Keratinocyte (primary cell): ENCODE results near the gene SMYD3. TPM values are rescaled to one million over a fixed set of nuclear protein-coding genes. Genes with fewer than 3 reads are reported as not detected.

ENCODE experiments used
- DNase-seq: peaks from one replicate; pipeline ENCODE4 v3.0.0-alpha.2; 2011; ENCODE audit warnings: low read depth, missing footprints, low spot score
- FAIRE-seq: peaks from 2 replicates; lab custom pipeline; 2011; peaks lifted over from hg19 to GRCh38; lab: Jason Lieb, UNC
- H2AFZ ChIP-seq: 2 replicates; pipeline ENCODE4 v1.6.0; 2012; ENCODE audit warnings: low read length, control low read depth, inconsistent platforms; ENCODE audit not compliant: control insufficient read depth
- H3K27ac ChIP-seq: 2 replicates; pipeline ENCODE4 v1.5.1; 2011; ENCODE audit warnings: low read length; ENCODE audit not compliant: control insufficient read depth, insufficient read depth
- H3K27me3 ChIP-seq: 3 replicates; pipeline ENCODE4 v1.6.0; 2011; ENCODE audit warnings: low read length; ENCODE audit not compliant: control insufficient read depth, insufficient read depth; ENCODE audit errors: extremely low read depth
- H3K36me3 ChIP-seq, 2 experiments: 2 replicates in 1 of 2; 3 replicates in 1 of 2; pipeline ENCODE4 v1.5.1; 2011; ENCODE audit warnings: low read length in 2 of 2, mild to moderate bottlenecking in 1 of 2; ENCODE audit not compliant: control insufficient read depth in 2 of 2, insufficient read depth in 2 of 2; ENCODE audit errors: extremely low read depth in 1 of 2
- H3K4me1 ChIP-seq: 3 replicates; pipeline ENCODE4 v1.5.1; 2011; ENCODE audit warnings: low read length; ENCODE audit not compliant: control insufficient read depth, insufficient read depth; ENCODE audit errors: extremely low read depth
- H3K4me2 ChIP-seq: 3 replicates; pipeline ENCODE4 v1.6.0; 2011; ENCODE audit warnings: low read depth, low read length; ENCODE audit not compliant: control insufficient read depth, insufficient read depth; ENCODE audit errors: extremely low read depth
- H3K4me3 ChIP-seq, 3 experiments: fragments of 200-600 bp in 1 of 3; sonication (generic) in 1 of 3; 2 replicates in 2 of 3; 3 replicates in 1 of 3; pipeline ENCODE4 v1.5.1; 2011 to 2016; ENCODE audit warnings: low read length in 3 of 3, mild to moderate bottlenecking in 3 of 3, control low read depth in 2 of 3, inconsistent platforms in 1 of 3, low read depth in 1 of 3, mixed read lengths in 1 of 3, mixed run types in 1 of 3, moderate library complexity in 1 of 3; ENCODE audit not compliant: control insufficient read depth in 2 of 3, insufficient read depth in 2 of 3; ENCODE audit errors: extremely low read depth in 1 of 3
- H3K79me2 ChIP-seq: 2 replicates; pipeline ENCODE4 v1.6.0; 2012; ENCODE audit warnings: low read length; ENCODE audit not compliant: control insufficient read depth, insufficient read depth
- H3K9ac ChIP-seq: 3 replicates; pipeline ENCODE4 v1.6.0; 2011; ENCODE audit warnings: low read length; ENCODE audit not compliant: control insufficient read depth, insufficient read depth; ENCODE audit errors: extremely low read depth
- H3K9me1 ChIP-seq: 3 replicates; pipeline ENCODE4 v1.6.0; 2011; ENCODE audit warnings: low read length; ENCODE audit not compliant: control insufficient read depth, insufficient read depth; ENCODE audit errors: extremely low read depth
- H3K9me3 ChIP-seq: 2 replicates; pipeline ENCODE4 v1.5.1; 2012; ENCODE audit warnings: low read depth, low read length; ENCODE audit not compliant: control insufficient read depth
- H4K20me1 ChIP-seq: 3 replicates; pipeline ENCODE4 v1.6.0; 2011; ENCODE audit warnings: low read length; ENCODE audit not compliant: control insufficient read depth, insufficient read depth; ENCODE audit errors: extremely low read depth
- EZH2 ChIP-seq: IDR thresholded peaks from one replicate; pipeline ENCODE4 v1.6.1; 2012; ENCODE audit warnings: inconsistent platforms, mild to moderate bottlenecking, low read length, moderate library complexity
- dilution Hi-C: fragments of 300-500 bp; cut with MboI; formaldehyde crosslinking; loops from one replicate; pipeline ENCODE4 v1.7.0; 2020; ENCODE audit warnings: low sequenced_read_pairs; ENCODE audit not compliant: extremely low pct_ligation_motif_present
- polyA plus RNA-seq, 5 experiments: library from polyadenylated mRNA; depleted of rRNA in 3 of 5; stranded (reverse) in 3 of 5; stranded (forward) in 1 of 5; unstranded in 1 of 5; fragments of >200 nt; gene quantifications; 1 replicate in 1 of 5; 2 replicates in 3 of 5; 3 replicates in 1 of 5; pipeline versions ENCODE4 v1.2.1 to v1.2.3, GENCODE V29; 2011 to 2012; ENCODE audit warnings: missing spikeins in 2 of 5, low read depth in 1 of 5, low replicate concordance in 1 of 5
- TF ChIP-seq, protein P1 (sequence below), 3 experiments: IDR thresholded peaks in 1 of 3; conservative IDR thresholded peaks in 1 of 3; optimal IDR thresholded peaks in 1 of 3; 2 replicates in 2 of 3; 3 replicates in 1 of 3; pipeline versions ENCODE3 to v1.5.1; 2011; ENCODE audit warnings: low read length in 3 of 3, mild to moderate bottlenecking in 3 of 3, moderate library complexity in 2 of 3, control low read depth in 1 of 3, inconsistent platforms in 1 of 3; ENCODE audit not compliant: insufficient read depth in 2 of 3; ENCODE audit errors: extremely low read depth in 1 of 3

Gene SMYD3
- polyA plus RNA-seq, 1 donor (not counting 4 experiments of a cell fraction or from before 2014, with no cell fraction given): 31.0 TPM

DNA sequence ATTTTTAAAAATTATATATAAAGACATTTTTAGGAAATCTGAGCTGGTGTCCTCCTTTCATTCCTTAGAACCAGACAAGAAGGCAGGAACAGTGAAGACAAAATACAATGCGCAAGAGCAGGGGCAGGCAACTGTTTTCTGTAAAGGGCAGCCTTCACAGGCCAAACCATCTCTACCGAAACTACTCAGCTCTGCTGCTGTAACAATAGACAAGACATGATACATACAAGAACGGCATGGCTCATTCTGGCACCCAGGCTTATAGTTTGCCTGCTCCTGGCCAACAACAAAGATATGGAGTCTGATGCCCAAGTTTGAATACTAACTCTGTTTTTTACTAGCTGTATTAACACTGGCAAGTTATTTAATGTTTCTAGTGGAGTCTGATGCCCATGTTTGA lies 232.0 kb downstream of the SMYD3 start:
- Histone ChIP-seq H3K4me2 (no peak overlapping the region), H3K36me3 (no peaks in the 10 kb centered on the region), H3K4me1 (no peaks in the 10 kb centered on the region), H3K9me1 (no peaks in the 10 kb centered on the region), H3K4me3 (no peak overlapping the region), H3K9ac (no peak overlapping the region), H4K20me1 (no peaks in the 10 kb centered on the region), H2AFZ (no peak overlapping the region), H3K27me3 (no peaks in the 10 kb centered on the region), H3K27ac (no peak overlapping the region), H3K9me3 (no peaks in the 10 kb centered on the region), H3K79me2 (no peaks in the 10 kb centered on the region)
- TF ChIP-seq EZH2: no peak
- TF ChIP-seq, protein P1, sequence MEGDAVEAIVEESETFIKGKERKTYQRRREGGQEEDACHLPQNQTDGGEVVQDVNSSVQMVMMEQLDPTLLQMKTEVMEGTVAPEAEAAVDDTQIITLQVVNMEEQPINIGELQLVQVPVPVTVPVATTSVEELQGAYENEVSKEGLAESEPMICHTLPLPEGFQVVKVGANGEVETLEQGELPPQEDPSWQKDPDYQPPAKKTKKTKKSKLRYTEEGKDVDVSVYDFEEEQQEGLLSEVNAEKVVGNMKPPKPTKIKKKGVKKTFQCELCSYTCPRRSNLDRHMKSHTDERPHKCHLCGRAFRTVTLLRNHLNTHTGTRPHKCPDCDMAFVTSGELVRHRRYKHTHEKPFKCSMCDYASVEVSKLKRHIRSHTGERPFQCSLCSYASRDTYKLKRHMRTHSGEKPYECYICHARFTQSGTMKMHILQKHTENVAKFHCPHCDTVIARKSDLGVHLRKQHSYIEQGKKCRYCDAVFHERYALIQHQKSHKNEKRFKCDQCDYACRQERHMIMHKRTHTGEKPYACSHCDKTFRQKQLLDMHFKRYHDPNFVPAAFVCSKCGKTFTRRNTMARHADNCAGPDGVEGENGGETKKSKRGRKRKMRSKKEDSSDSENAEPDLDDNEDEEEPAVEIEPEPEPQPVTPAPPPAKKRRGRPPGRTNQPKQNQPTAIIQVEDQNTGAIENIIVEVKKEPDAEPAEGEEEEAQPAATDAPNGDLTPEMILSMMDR (optimal IDR thresholded peaks at IDR 0.05 in 1 of 3, IDR thresholded peaks at IDR 0.05 in 1 of 3, conservative IDR thresholded peaks at IDR 0.05 in 1 of 3; ENCODE audit: extremely low read depth in 1 of 3, insufficient read depth in 2 of 3, low read length in 3 of 3): no peak
- dilution Hi-C loops: no loop called here
- DNase-seq: no peak
- FAIRE-seq: no peak

DNA sequence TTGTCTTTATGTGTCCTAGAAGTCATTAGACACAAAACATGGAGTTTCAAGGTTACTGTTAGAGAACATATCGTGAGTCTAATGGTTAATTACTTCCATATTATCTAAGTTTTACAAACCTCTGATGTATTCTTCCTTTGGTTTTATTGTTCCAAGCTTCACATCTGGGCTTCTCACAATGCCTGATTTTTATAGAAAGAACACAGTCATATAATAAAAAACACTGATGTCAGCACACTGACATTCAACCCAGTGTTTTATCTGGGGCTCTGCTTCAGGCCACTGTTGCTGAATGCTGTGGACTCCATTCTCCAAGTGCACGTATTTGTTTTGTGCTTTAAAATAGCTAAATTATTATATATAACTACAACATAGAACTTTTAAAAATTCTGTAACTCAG lies 232.9 kb downstream of the SMYD3 start:
- no peaks in the 10 kb centered on the region for H3K36me3 ChIP-seq
- H3K4me1 ChIP-seq: no peaks in the 10 kb centered on the region
- TF ChIP-seq, protein P1 (optimal IDR thresholded peaks at IDR 0.05 in 1 of 3, IDR thresholded peaks at IDR 0.05 in 1 of 3, conservative IDR thresholded peaks at IDR 0.05 in 1 of 3; ENCODE audit: extremely low read depth in 1 of 3, insufficient read depth in 2 of 3, low read length in 3 of 3): no peak
- TF ChIP-seq EZH2: no peak
- H3K9me1 ChIP-seq: no peaks in the 10 kb centered on the region
- FAIRE-seq: no peak
- H3K27me3 ChIP-seq: no peaks in the 10 kb centered on the region
- no peak for DNase-seq
- dilution Hi-C loops: no loop called here
- no peaks in the 10 kb centered on the region for H3K9me3 ChIP-seq
- no peak overlapping the region for H3K27ac ChIP-seq
- H3K4me2 ChIP-seq: no peak overlapping the region
- no peak overlapping the region for H3K4me3 ChIP-seq
- no peaks in the 10 kb centered on the region for H3K79me2 ChIP-seq
- no peak overlapping the region for H3K9ac ChIP-seq
- no peak overlapping the region for H2AFZ ChIP-seq
- H4K20me1 ChIP-seq: no peaks in the 10 kb centered on the region
